ENCODE measurements around the gene PPP1CC. TPM values are rescaled to one million over a fixed set of nuclear protein-coding genes. Genes with fewer than 3 reads are reported as not detected.

PPP1CC gene
- polyA plus RNA-seq, 4 donors: 135 to 464 (median 299) TPM

- FAIRE-seq: no peak
- H3K27me3 ChIP-seq (ENCODE audit: control insufficient read depth in 3 of 3, insufficient read depth in 3 of 3, low read length in 3 of 3): no peaks in the 10 kb centered on the region
- no peak overlapping the region for H3K4me3 ChIP-seq (ENCODE audit: low read depth in 1 of 3, low read length in 3 of 3)
- no peak for DNase-seq
- no peak overlapping the region for H3K27ac ChIP-seq (ENCODE audit: low read depth in 1 of 3, low read length in 2 of 3)
- H3K4me1 ChIP-seq (ENCODE audit: control insufficient read depth in 3 of 3, insufficient read depth in 2 of 3, low read depth in 1 of 3, low read length in 2 of 3): no peaks in the 10 kb centered on the region
- no peaks in the 10 kb centered on the region for H3K36me3 ChIP-seq (ENCODE audit: control insufficient read depth in 3 of 3, insufficient read depth in 2 of 3, low read depth in 1 of 3, low read length in 3 of 3)
- no peaks in the 10 kb centered on the region for H3K9me3 ChIP-seq (ENCODE audit: control insufficient read depth in 2 of 2, insufficient read depth in 1 of 2, low read depth in 1 of 2, low read length in 1 of 2)
- 53 to 69% (median 57%) methylated on average over 5 of the region's 5 CpGs for WGBS, 3 donors
These were observed 65.3 kb downstream of the PPP1CC start for GRCh38 chr12:110677206-110677911.

- WGBS, 3 donors: 50 to 84% (median 62%) methylated on average over 4 of the region's 4 CpGs
- H3K27ac ChIP-seq (ENCODE audit: low read depth in 1 of 3, low read length in 2 of 3): no peak overlapping the region
- H3K4me1 ChIP-seq (ENCODE audit: control insufficient read depth in 3 of 3, insufficient read depth in 2 of 3, low read depth in 1 of 3, low read length in 2 of 3): no peaks in the 10 kb centered on the region
- FAIRE-seq (no peak), DNase-seq (no peak)
- H3K36me3 ChIP-seq (ENCODE audit: control insufficient read depth in 3 of 3, insufficient read depth in 2 of 3, low read depth in 1 of 3, low read length in 3 of 3): peaks cover 0 to 2% (median 0%) of the 10 kb centered on the region in 3 donors
- no peak overlapping the region for H3K4me3 ChIP-seq (ENCODE audit: low read depth in 1 of 3, low read length in 3 of 3)
- no peaks in the 10 kb centered on the region for H3K9me3 ChIP-seq (ENCODE audit: control insufficient read depth in 2 of 2, insufficient read depth in 1 of 2, low read depth in 1 of 2, low read length in 1 of 2)
- H3K27me3 ChIP-seq (ENCODE audit: control insufficient read depth in 3 of 3, insufficient read depth in 3 of 3, low read length in 3 of 3): no peaks in the 10 kb centered on the region
These were observed 66.5 kb downstream of the PPP1CC start for GRCh38 chr12:110676171-110676570.

- no peak for FAIRE-seq
- no peak overlapping the region for H3K27ac ChIP-seq (ENCODE audit: low read depth in 1 of 3, low read length in 2 of 3)
- 47 to 54% (median 53%) methylated on average over 4 of the region's 4 CpGs for WGBS, 3 donors
These were observed 72.5 kb downstream of the PPP1CC start for GRCh38 chr12:110670161-110670701.

More at GRCh38 chr12:110670161-110670701, 72.5 kb downstream of the PPP1CC start:
- Histone ChIP-seq H3K27me3 (ENCODE audit: control insufficient read depth in 3 of 3, insufficient read depth in 3 of 3, low read length in 3 of 3) (no peaks in the 10 kb centered on the region), H3K9me3 (ENCODE audit: control insufficient read depth in 2 of 2, insufficient read depth in 1 of 2, low read depth in 1 of 2, low read length in 1 of 2) (peaks cover 0 to 16% of the 10 kb centered on the region in 2 donors), H3K4me1 (ENCODE audit: control insufficient read depth in 3 of 3, insufficient read depth in 2 of 3, low read depth in 1 of 3, low read length in 2 of 3) (no peaks in the 10 kb centered on the region), H3K36me3 (ENCODE audit: control insufficient read depth in 3 of 3, insufficient read depth in 2 of 3, low read depth in 1 of 3, low read length in 3 of 3) (peaks cover 0 to 2% (median 0%) of the 10 kb centered on the region in 3 donors), H3K4me3 (ENCODE audit: low read depth in 1 of 3, low read length in 3 of 3) (no peak overlapping the region)
- DNase-seq: no peak

Other genes with a start within 250 kb of the PPP1CC start
- 100 to 1,000 TPM; 159 to 252 (median 170) TPM for gene VPS29, start 240.8 kb downstream of the PPP1CC start, polyA plus RNA-seq
- gene RAD9B, start 240.6 kb downstream of the PPP1CC start, polyA plus RNA-seq: under 1 TPM in 2 of 4 donors, not detected in 2; 0.24 to 0.61 TPM
- 10 to 100 TPM in 3 of 4 donors, 1 to 10 TPM in 1; 8.6 to 21.5 (median 12.0) TPM for gene PPTC7, start 159.6 kb downstream of the PPP1CC start, polyA plus RNA-seq
- 10 to 100 TPM in 1 of 4 donors, 1 to 10 TPM in 2, under 1 TPM in 1; 0.67 to 25.2 (median 3.6) TPM for gene TCTN1, start 128.8 kb downstream of the PPP1CC start, polyA plus RNA-seq
- 1 to 10 TPM; 1.9 to 4.7 (median 3.5) TPM for gene HVCN1, start 53.8 kb downstream of the PPP1CC start, polyA plus RNA-seq
- not detected for gene CCDC63, start 104.1 kb upstream of the PPP1CC start, polyA plus RNA-seq
- 100 to 1,000 TPM in 1 of 4 donors, 10 to 100 TPM in 1, 1 to 10 TPM in 1, under 1 TPM in 1; 0.55 to 143 (median 22.5) TPM for gene MYL2, start 177.7 kb upstream of the PPP1CC start, polyA plus RNA-seq

Data from small intestine (tissue), 7 donors.